ENCODE measurements around the gene NEURL1B. TPM values are rescaled to one million over a fixed set of nuclear protein-coding genes. Genes with fewer than 3 reads are reported as not detected.

NEURL1B gene
- total and polyA plus RNA-seq, 2 donors, result 4.7 to 5.3 TPM

- Histone ChIP-seq H3K36me3 (ENCODE audit: control insufficient read depth in 2 of 2, insufficient read depth in 2 of 2, low read length in 1 of 2) (no peaks in the 10 kb centered on the region), H3K9me3 (ENCODE audit: control insufficient read depth in 2 of 2, insufficient read depth in 1 of 2, low read length in 1 of 2) (no peaks in the 10 kb centered on the region), H3K27me3 (ENCODE audit: control insufficient read depth in 2 of 2, insufficient read depth in 1 of 2, low read length in 1 of 2) (no peaks in the 10 kb centered on the region), H3K4me1 (ENCODE audit: control insufficient read depth in 2 of 2, insufficient read depth in 2 of 2, low read length in 2 of 2) (peaks cover 0 to 3% of the 10 kb centered on the region in 2 donors), H3K4me3 (ENCODE audit: low read length in 2 of 2) (no peak overlapping the region), H3K27ac (ENCODE audit: low read depth in 1 of 2, low read length in 1 of 2) (no peak overlapping the region)
- WGBS, result 97% methylated on average over 12 of the region's 12 CpGs
- DNase-seq (ENCODE audit: low read depth in 6 of 9, low spot score in 9 of 9), result no peak
Measured at GRCh38 chr5:172735141-172735831, 94.2 kb downstream of the NEURL1B start.

GRCh38 chr5:172736508-172737135 is 95.6 kb downstream of the NEURL1B start:
- H3K36me3 ChIP-seq (ENCODE audit: control insufficient read depth in 2 of 2, insufficient read depth in 2 of 2, low read length in 1 of 2), result no peaks in the 10 kb centered on the region
- WGBS, result 95% methylated on average over 11 of the region's 11 CpGs

GRCh38 chr5:172739375-172739774 is 98.3 kb downstream of the NEURL1B start:
- WGBS, result 99% methylated on average over 6 of the region's 6 CpGs
- H3K27ac ChIP-seq (ENCODE audit: low read depth in 1 of 2, low read length in 1 of 2), result no peak overlapping the region

More at GRCh38 chr5:172736508-172737135, 95.6 kb downstream of the NEURL1B start:
- no peak overlapping the region for H3K4me3 ChIP-seq (ENCODE audit: low read length in 2 of 2)
- peaks cover 0 to 3% of the 10 kb centered on the region in 2 donors for H3K4me1 ChIP-seq (ENCODE audit: control insufficient read depth in 2 of 2, insufficient read depth in 2 of 2, low read length in 2 of 2)
- no peaks in the 10 kb centered on the region for H3K27me3 ChIP-seq (ENCODE audit: control insufficient read depth in 2 of 2, insufficient read depth in 1 of 2, low read length in 1 of 2)
- DNase-seq (ENCODE audit: low read depth in 6 of 9, low spot score in 9 of 9), result no peak
- H3K27ac ChIP-seq (ENCODE audit: low read depth in 1 of 2, low read length in 1 of 2), result no peak overlapping the region
- H3K9me3 ChIP-seq (ENCODE audit: control insufficient read depth in 2 of 2, insufficient read depth in 1 of 2, low read length in 1 of 2), result no peaks in the 10 kb centered on the region

GRCh38 chr5:172740428-172741205 is 99.6 kb downstream of the NEURL1B start:
- H3K27me3 ChIP-seq (ENCODE audit: control insufficient read depth in 2 of 2, insufficient read depth in 1 of 2, low read length in 1 of 2), result no peaks in the 10 kb centered on the region
- H3K36me3 ChIP-seq (ENCODE audit: control insufficient read depth in 2 of 2, insufficient read depth in 2 of 2, low read length in 1 of 2), result no peaks in the 10 kb centered on the region
- WGBS, result 93% methylated on average over 15 of the region's 15 CpGs
- no peaks in the 10 kb centered on the region for H3K9me3 ChIP-seq (ENCODE audit: control insufficient read depth in 2 of 2, insufficient read depth in 1 of 2, low read length in 1 of 2)
- H3K4me3 ChIP-seq (ENCODE audit: low read length in 2 of 2), result no peak overlapping the region
- DNase-seq (ENCODE audit: low read depth in 6 of 9, low spot score in 9 of 9), result no peak
- peak overlapping the region in 1 of 2 donors; percentile 52 for H3K27ac ChIP-seq (ENCODE audit: low read depth in 1 of 2, low read length in 1 of 2)
- no peaks in the 10 kb centered on the region for H3K4me1 ChIP-seq (ENCODE audit: control insufficient read depth in 2 of 2, insufficient read depth in 2 of 2, low read length in 2 of 2)

More at GRCh38 chr5:172739375-172739774, 98.3 kb downstream of the NEURL1B start:
- no peaks in the 10 kb centered on the region for H3K4me1 ChIP-seq (ENCODE audit: control insufficient read depth in 2 of 2, insufficient read depth in 2 of 2, low read length in 2 of 2)
- H3K36me3 ChIP-seq (ENCODE audit: control insufficient read depth in 2 of 2, insufficient read depth in 2 of 2, low read length in 1 of 2), result no peaks in the 10 kb centered on the region
- H3K9me3 ChIP-seq (ENCODE audit: control insufficient read depth in 2 of 2, insufficient read depth in 1 of 2, low read length in 1 of 2), result no peaks in the 10 kb centered on the region
- no peak for DNase-seq (ENCODE audit: low read depth in 6 of 9, low spot score in 9 of 9)
- H3K27me3 ChIP-seq (ENCODE audit: control insufficient read depth in 2 of 2, insufficient read depth in 1 of 2, low read length in 1 of 2), result no peaks in the 10 kb centered on the region
- H3K4me3 ChIP-seq (ENCODE audit: low read length in 2 of 2), result no peak overlapping the region

Other genes with a start within 250 kb of the NEURL1B start
- 3.2 TPM for gene SH3PXD2B, start 186.7 kb upstream of the NEURL1B start, total RNA-seq
- gene SH3PXD2B, start 186.7 kb upstream of the NEURL1B start, polyA plus RNA-seq, result 7.3 TPM
- gene DUSP1, start 129.9 kb downstream of the NEURL1B start, total RNA-seq, result 54.1 TPM
- gene DUSP1, start 129.9 kb downstream of the NEURL1B start, polyA plus RNA-seq, result 272 TPM
- gene ERGIC1, start 193.0 kb downstream of the NEURL1B start, total RNA-seq, result 57.2 TPM
- gene ERGIC1, start 193.0 kb downstream of the NEURL1B start, polyA plus RNA-seq, result 69.2 TPM